DMS153 treated with DMSO at 0.1 percent for 48 hours (cell line): ENCODE results near the gene NPBWR2.

ENCODE experiments used
- DNase-seq: peaks from one replicate; lab custom pipeline; 2025; ENCODE audit not compliant: unreplicated experiment; lab: John Stamatoyannopoulos, UW

NPBWR2 gene

DNA sequence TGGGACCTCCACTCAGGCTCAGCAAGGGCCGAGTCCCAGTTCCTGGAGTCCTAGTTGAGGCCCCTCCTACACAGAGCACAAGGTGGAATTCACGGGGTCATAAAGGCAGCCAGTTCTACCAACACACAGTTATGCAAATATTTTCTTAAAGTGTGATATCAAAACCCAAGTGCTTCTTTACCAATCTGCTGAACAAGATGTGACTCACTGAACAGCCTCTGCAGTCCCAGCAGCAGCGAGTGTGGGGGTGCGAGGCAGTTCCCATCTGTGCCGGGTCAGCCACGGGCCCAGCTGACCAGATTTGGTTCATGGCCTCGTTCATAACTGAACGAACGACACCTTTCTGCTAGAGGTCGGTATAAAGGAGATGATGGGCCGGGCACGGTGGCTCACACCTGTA lies 48.8 kb downstream of the NPBWR2 start:
- no peak for DNase-seq

GRCh38 chr20:64057628-64058498 lies 49.5 kb downstream of the NPBWR2 start:
- DNase-seq = peak; percentile 34

- no peak for DNase-seq
These were observed 50.3 kb downstream of the NPBWR2 start for GRCh38 chr20:64056889-64057627.

GRCh38 chr20:64056639-64056888 lies 50.8 kb downstream of the NPBWR2 start:
- DNase-seq = no peak

- DNase-seq = no peak
These were observed 51.3 kb downstream of the NPBWR2 start for GRCh38 chr20:64055893-64056638.

- DNase-seq = no peak
These were observed 51.9 kb downstream of the NPBWR2 start for GRCh38 chr20:64055396-64055892.

GRCh38 chr20:64053841-64054661 lies 53.3 kb downstream of the NPBWR2 start:
- DNase-seq = no peak
